ENCODE measurements around the gene SESN3. TPM values are rescaled to one million over a fixed set of nuclear protein-coding genes. Genes with fewer than 3 reads are reported as not detected.
"Not testable (repeated sequence)": the region's sequence is repeated elsewhere in the genome, so short reads cannot be mapped to it uniquely, and the experiment has no call there.

SESN3 gene
- total RNA-seq, 1 donor from 2014 or later: 12.4 TPM

DNA sequence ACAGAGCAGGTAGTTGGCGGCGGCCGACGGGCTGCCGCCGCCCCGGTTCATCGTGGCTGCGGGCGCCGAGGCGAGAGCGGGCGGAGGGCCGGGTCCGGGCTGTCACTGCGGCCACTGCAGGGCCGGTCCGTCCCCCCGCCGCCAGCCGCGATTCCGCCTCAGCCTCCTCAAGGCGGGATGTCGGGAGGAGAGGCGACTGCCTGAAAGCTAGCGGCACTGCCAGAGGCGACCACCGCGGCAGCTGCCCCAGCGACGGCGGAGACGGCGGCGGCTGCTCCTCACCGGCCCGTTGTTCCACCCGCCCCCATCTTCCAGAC, 234 bp downstream of the SESN3 start:
- no peaks in the 10 kb centered on the region for H3K36me3 ChIP-seq (ENCODE audit: control insufficient read depth, insufficient read depth, low read length)
- no peak for DNase-seq (ENCODE audit: low read depth)
- no peak for FAIRE-seq
- TF ChIP-seq, protein P1, sequence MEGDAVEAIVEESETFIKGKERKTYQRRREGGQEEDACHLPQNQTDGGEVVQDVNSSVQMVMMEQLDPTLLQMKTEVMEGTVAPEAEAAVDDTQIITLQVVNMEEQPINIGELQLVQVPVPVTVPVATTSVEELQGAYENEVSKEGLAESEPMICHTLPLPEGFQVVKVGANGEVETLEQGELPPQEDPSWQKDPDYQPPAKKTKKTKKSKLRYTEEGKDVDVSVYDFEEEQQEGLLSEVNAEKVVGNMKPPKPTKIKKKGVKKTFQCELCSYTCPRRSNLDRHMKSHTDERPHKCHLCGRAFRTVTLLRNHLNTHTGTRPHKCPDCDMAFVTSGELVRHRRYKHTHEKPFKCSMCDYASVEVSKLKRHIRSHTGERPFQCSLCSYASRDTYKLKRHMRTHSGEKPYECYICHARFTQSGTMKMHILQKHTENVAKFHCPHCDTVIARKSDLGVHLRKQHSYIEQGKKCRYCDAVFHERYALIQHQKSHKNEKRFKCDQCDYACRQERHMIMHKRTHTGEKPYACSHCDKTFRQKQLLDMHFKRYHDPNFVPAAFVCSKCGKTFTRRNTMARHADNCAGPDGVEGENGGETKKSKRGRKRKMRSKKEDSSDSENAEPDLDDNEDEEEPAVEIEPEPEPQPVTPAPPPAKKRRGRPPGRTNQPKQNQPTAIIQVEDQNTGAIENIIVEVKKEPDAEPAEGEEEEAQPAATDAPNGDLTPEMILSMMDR (IDR thresholded peaks at IDR 0.05; ENCODE audit: insufficient read depth, low read length, severe bottlenecking): no peak
- H3K27me3 ChIP-seq (ENCODE audit: control insufficient read depth, insufficient read depth, low read length): no peaks in the 10 kb centered on the region
- peak overlapping the region; percentile 89 for H3K4me3 ChIP-seq (ENCODE audit: low read depth, low read length)

DNA sequence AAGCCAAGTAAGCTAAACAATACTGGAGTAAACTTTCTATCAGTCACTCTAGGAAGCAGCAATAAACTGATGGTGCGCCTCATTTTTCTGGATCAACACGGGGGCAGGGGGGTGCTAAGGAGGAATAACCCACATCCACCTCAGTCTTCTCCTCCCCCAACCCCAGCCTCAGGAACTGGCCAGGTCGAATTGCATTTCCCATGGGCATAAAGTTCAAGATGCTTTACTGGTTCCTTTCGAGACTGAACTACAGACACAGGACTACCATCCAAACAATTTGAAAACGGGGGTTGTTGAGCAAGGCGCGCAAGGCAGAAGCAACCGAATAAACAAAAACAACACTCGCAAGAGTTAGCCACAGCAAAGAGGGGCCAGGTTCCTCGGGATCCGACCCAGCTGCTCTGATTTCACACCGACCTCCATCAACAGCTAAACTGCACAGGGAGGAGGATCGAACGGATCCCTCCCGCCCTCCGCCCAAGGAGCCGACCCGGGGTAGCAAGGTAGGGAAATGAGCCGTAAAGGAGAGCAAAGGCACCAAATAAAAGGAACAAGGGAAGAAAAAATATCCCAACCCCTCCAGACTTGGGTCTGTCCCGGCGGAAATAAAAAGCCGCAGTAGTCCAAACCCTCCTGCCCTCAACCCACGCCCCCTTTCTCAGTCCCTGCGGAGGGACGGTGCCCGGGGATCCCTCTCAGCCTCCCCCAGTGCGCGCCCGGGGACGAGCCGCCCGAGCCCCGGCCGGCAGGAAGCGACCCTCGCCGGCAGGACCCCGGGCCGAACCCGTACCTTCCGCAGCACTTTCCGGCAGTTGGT, 801 bp downstream of the SESN3 start:
- DNase-seq (ENCODE audit: low read depth) (peak; percentile 26), FAIRE-seq (no peak)
- TF ChIP-seq, protein P1 (IDR thresholded peaks at IDR 0.05; ENCODE audit: insufficient read depth, low read length, severe bottlenecking): no peak
- Histone ChIP-seq H3K36me3 (ENCODE audit: control insufficient read depth, insufficient read depth, low read length) (no peaks in the 10 kb centered on the region), H3K27me3 (ENCODE audit: control insufficient read depth, insufficient read depth, low read length) (no peaks in the 10 kb centered on the region), H3K4me3 (ENCODE audit: low read depth, low read length) (peak overlapping the region; percentile 89)

DNA sequence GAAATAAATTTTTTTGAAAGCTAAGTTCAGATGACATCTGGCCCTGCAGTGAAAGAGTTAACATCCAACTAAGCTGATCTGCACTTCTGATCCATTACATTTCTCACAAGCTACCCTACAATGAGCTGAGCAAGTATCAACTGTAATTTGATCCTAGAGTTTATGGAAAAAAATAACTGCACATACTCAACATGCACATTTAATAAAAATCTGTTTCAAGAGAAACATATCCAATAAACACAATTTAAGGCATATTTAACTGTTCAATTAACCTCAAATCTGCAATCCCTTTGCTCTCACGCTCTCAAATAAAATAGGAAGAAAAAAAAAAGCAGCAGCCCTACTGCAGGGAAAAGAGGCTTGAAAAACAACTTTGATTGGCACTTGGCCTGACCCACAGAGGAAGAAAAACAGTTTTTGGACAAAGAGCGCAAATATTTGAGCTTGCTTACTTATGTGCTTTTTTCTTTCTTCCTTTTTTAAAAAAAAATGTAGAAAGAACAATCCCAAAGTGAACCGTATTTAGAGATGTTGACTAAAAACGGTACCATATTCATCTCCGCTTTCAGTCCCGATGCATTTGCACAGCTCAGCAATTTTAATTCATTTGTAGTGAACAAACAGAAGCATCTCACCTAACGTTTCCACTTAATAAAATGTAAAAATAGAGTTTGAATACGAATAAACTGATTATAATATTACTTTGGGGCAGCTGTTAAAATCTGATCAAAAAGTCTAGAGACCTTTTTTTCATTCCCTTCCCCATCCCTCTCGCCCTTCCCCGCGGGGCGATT, 1.6 kb downstream of the SESN3 start:
- Histone ChIP-seq H3K4me3 (ENCODE audit: low read depth, low read length) (peak overlapping the region; percentile 89), H3K36me3 (ENCODE audit: control insufficient read depth, insufficient read depth, low read length) (no peaks in the 10 kb centered on the region), H3K27me3 (ENCODE audit: control insufficient read depth, insufficient read depth, low read length) (no peaks in the 10 kb centered on the region)
- no peak for FAIRE-seq
- TF ChIP-seq, protein P1 (IDR thresholded peaks at IDR 0.05; ENCODE audit: insufficient read depth, low read length, severe bottlenecking): no peak
- peak; percentile 48 for DNase-seq (ENCODE audit: low read depth)

DNA sequence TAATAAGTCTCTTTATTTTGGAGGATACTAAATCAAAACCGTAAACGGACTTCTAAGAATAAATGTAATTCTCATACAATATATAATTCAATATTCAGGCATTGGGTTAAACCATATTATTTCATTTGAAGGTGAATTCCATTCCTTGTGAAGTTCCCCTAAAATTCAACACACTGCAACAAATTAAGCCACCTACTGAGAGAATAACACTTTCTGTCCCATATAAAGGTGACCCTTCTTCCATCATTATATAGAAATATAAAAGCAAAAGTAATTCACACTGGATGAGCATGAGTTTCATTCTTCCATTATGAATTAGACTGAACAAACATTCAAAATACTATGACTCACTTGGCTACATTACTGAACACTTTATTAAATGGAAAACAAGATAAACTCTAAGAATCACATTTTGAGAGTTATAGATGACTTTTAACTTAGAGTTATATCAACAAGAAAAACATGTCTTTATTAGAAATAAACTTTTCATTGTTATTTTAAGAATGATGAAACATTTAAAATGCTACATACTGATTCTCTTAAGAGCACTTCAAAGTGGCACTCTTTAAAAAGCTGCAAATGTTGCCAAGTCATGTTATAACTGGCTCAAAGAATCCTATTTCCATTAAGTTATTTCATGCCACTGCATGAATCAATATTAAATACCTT, 2.8 kb downstream of the SESN3 start:
- peak; percentile 78 for DNase-seq (ENCODE audit: low read depth)
- Histone ChIP-seq H3K27me3 (ENCODE audit: control insufficient read depth, insufficient read depth, low read length) (no peaks in the 10 kb centered on the region), H3K4me3 (ENCODE audit: low read depth, low read length) (peak overlapping the region; percentile 89), H3K36me3 (ENCODE audit: control insufficient read depth, insufficient read depth, low read length) (no peaks in the 10 kb centered on the region)
- no peak for FAIRE-seq
- TF ChIP-seq, protein P1 (IDR thresholded peaks at IDR 0.05; ENCODE audit: insufficient read depth, low read length, severe bottlenecking): no peak

DNA sequence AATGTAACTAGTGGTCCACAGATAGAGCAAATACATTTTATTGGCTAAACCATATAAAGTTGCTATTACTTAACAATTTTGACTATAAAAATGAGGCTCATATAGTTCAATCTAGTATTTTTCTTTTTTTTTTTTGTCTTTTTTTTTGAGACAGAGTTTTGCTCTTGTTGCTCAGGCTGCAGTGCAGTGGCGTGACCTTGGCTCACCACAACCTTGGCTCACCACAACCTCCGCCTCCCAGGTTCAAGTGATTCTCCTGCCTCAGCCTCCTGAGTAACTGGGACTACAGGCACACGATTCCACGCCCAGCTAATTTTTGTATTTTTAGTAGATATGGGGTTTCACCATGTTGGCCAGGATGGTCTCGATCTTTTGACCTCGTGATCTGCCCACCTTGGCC, 3.9 kb downstream of the SESN3 start:
- H3K4me3 ChIP-seq (ENCODE audit: low read depth, low read length); H3K27me3 ChIP-seq (ENCODE audit: control insufficient read depth, insufficient read depth, low read length); H3K36me3 ChIP-seq (ENCODE audit: control insufficient read depth, insufficient read depth, low read length); DNase-seq (ENCODE audit: low read depth); FAIRE-seq: not testable (repeated sequence)

DNA sequence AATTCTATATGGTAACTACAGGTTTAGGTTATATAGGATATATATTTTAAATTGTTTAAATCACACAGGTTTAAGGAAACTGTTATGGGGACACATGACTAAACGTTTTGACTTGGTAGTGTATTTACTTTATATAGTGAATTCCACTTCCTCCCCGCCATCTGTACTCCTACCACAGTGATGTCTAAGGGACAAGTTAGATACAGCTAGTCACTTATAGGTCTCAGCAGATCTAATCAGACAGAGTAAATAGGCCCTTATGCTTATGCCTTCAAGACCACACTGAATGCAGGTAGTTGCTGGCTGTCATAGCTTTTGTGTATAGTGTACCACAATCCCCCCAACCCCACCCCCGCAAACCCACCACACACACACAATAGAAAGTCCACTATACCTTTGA, 8.2 kb downstream of the SESN3 start:
- no peaks in the 10 kb centered on the region for H3K27me3 ChIP-seq (ENCODE audit: control insufficient read depth, insufficient read depth, low read length)
- no peak for FAIRE-seq
- TF ChIP-seq, protein P1 (IDR thresholded peaks at IDR 0.05; ENCODE audit: insufficient read depth, low read length, severe bottlenecking): no peak
- no peak overlapping the region for H3K4me3 ChIP-seq (ENCODE audit: low read depth, low read length)
- DNase-seq (ENCODE audit: low read depth): no peak
- no peaks in the 10 kb centered on the region for H3K36me3 ChIP-seq (ENCODE audit: control insufficient read depth, insufficient read depth, low read length)
